ENCODE results near the gene CDIP1. TPM values are rescaled to one million over a fixed set of nuclear protein-coding genes. Genes with fewer than 3 reads are reported as not detected.

The CDIP1 gene
- total and polyA plus RNA-seq, 4 donors = 11.3 to 25.2 (median 12.8) TPM

DNA sequence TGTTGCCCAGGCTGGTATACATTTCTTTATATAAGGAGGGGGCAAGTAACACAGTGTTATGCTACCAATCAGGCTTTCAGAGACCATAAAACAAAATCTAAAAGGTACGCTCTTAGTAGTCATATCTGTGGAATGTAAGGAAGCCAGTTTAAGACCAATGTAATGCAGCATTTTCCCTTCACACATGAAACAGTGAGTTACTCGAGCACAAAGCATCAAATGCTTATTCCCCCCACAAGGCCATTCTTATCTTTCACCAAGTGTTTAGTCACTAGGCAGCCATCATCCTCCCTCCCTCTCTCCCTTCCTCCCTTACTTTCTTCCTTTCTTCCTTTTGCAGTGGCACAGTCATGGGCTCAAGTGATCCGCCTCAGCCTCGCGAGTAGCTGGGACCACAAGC is 49.5 kb downstream of the CDIP1 start:
- 93 to 94% methylated on average over 5 of the region's 5 CpGs for WGBS, 2 donors
- Histone ChIP-seq H3K9ac (ENCODE audit: insufficient read depth in 1 of 2, low read length in 2 of 2) (no peak overlapping the region), H3K9me3 (ENCODE audit: control insufficient read depth in 4 of 4, insufficient read depth in 3 of 4, low read length in 3 of 4) (no peaks in the 10 kb centered on the region), H3K27me3 (ENCODE audit: control insufficient read depth in 3 of 3, insufficient read depth in 3 of 3, low read length in 2 of 3) (no peaks in the 10 kb centered on the region), H3K4me1 (ENCODE audit: control insufficient read depth in 5 of 5, insufficient read depth in 5 of 5, low read length in 5 of 5) (peaks cover 0 to 19% (median 0%) of the 10 kb centered on the region in 5 donors), H3K4me3 (no peak overlapping the region), H3K36me3 (ENCODE audit: control insufficient read depth in 4 of 4, insufficient read depth in 4 of 4, low read length in 4 of 4) (peaks cover 0 to 11% (median 6%) of the 10 kb centered on the region in 4 donors), H3K27ac (ENCODE audit: low read depth in 1 of 2, low read length in 1 of 2) (peak overlapping the region; percentile 15 to 41)
- ATAC-seq (ENCODE audit: insufficient read depth, low FRiP score) = no peak
- TF ChIP-seq, protein P1, sequence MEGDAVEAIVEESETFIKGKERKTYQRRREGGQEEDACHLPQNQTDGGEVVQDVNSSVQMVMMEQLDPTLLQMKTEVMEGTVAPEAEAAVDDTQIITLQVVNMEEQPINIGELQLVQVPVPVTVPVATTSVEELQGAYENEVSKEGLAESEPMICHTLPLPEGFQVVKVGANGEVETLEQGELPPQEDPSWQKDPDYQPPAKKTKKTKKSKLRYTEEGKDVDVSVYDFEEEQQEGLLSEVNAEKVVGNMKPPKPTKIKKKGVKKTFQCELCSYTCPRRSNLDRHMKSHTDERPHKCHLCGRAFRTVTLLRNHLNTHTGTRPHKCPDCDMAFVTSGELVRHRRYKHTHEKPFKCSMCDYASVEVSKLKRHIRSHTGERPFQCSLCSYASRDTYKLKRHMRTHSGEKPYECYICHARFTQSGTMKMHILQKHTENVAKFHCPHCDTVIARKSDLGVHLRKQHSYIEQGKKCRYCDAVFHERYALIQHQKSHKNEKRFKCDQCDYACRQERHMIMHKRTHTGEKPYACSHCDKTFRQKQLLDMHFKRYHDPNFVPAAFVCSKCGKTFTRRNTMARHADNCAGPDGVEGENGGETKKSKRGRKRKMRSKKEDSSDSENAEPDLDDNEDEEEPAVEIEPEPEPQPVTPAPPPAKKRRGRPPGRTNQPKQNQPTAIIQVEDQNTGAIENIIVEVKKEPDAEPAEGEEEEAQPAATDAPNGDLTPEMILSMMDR (IDR thresholded peaks at IDR 0.05; ENCODE audit: control extremely low read depth, extremely low read depth) = no peak
- no peak for DNase-seq

DNA sequence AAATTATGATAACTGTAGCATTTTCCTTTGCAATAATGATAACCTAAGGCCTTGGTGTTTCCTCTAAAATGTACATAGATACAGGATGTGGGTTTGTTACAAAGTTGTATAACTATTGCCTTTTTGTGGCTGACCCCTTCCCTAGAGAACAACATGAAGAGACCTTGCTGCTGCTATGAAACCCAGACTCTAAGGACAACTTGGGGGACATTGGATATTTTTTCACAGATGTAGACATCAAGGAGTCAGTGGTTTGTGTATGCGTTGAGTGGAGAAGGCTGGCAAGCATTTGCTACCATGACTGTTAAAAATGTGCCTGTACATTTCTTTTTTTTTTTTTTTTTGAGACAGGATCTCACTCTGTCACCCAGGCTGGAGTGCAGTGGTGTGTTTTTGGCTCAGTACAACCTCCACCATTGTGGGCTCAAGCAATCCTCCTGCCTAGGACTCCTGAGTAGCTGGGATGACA is 50.0 kb downstream of the CDIP1 start:
- peaks cover 0 to 19% (median 0%) of the 10 kb centered on the region in 5 donors for H3K4me1 ChIP-seq (ENCODE audit: control insufficient read depth in 5 of 5, insufficient read depth in 5 of 5, low read length in 5 of 5)

GRCh38 chr16:4487955-4488498 is 50.5 kb downstream of the CDIP1 start:
- Histone ChIP-seq H3K9ac (ENCODE audit: insufficient read depth in 1 of 2, low read length in 2 of 2) (no peak overlapping the region), H3K36me3 (ENCODE audit: control insufficient read depth in 4 of 4, insufficient read depth in 4 of 4, low read length in 4 of 4) (peaks cover 0 to 11% (median 6%) of the 10 kb centered on the region in 4 donors), H3K4me3 (no peak overlapping the region), H3K4me1 (ENCODE audit: control insufficient read depth in 5 of 5, insufficient read depth in 5 of 5, low read length in 5 of 5) (peaks cover 0 to 19% (median 0%) of the 10 kb centered on the region in 5 donors), H3K9me3 (ENCODE audit: control insufficient read depth in 4 of 4, insufficient read depth in 3 of 4, low read length in 3 of 4) (no peaks in the 10 kb centered on the region), H3K27me3 (ENCODE audit: control insufficient read depth in 3 of 3, insufficient read depth in 3 of 3, low read length in 2 of 3) (no peaks in the 10 kb centered on the region), H3K27ac (ENCODE audit: low read depth in 1 of 2, low read length in 1 of 2) (peak overlapping the region in 1 of 2 donors; percentile 97)
- peak; percentile 41 for ATAC-seq (ENCODE audit: insufficient read depth, low FRiP score)
- TF ChIP-seq, protein P1 (IDR thresholded peaks at IDR 0.05; ENCODE audit: control extremely low read depth, extremely low read depth) = no peak
- DNase-seq = peak in 2 of 3 donors; percentile 39 to 53
- 48 to 67% methylated on average over 5 of the region's 5 CpGs for WGBS, 2 donors

More for the DNA sequence above, 50.0 kb downstream of the CDIP1 start:
- peaks cover 0 to 11% (median 6%) of the 10 kb centered on the region in 4 donors for H3K36me3 ChIP-seq (ENCODE audit: control insufficient read depth in 4 of 4, insufficient read depth in 4 of 4, low read length in 4 of 4)
- DNase-seq (no peak), ATAC-seq (ENCODE audit: insufficient read depth, low FRiP score) (no peak)
- no peaks in the 10 kb centered on the region for H3K27me3 ChIP-seq (ENCODE audit: control insufficient read depth in 3 of 3, insufficient read depth in 3 of 3, low read length in 2 of 3)
- 45 to 62% methylated on average over 1 of the region's 1 CpG for WGBS, 2 donors
- TF ChIP-seq, protein P1 (IDR thresholded peaks at IDR 0.05; ENCODE audit: control extremely low read depth, extremely low read depth) = no peak
- H3K9me3 ChIP-seq (ENCODE audit: control insufficient read depth in 4 of 4, insufficient read depth in 3 of 4, low read length in 3 of 4) = no peaks in the 10 kb centered on the region
- no peak overlapping the region for H3K9ac ChIP-seq (ENCODE audit: insufficient read depth in 1 of 2, low read length in 2 of 2)
- H3K4me3 ChIP-seq = no peak overlapping the region
- peak overlapping the region; percentile 15 to 41 for H3K27ac ChIP-seq (ENCODE audit: low read depth in 1 of 2, low read length in 1 of 2)
